HG02885 (cell line): ENCODE measurements around the gene AP1B1.
"Not testable (repeated sequence)": the region's sequence is repeated elsewhere in the genome, so short reads cannot be mapped to it uniquely, and the experiment has no call there.

Source experiments
- ATAC-seq: cut with Tn5 transposase; IDR thresholded peaks from one replicate; pipeline ENCODE4 v1.9.1; 2021; ENCODE audit warnings: mild to moderate bottlenecking; ENCODE audit not compliant: unreplicated experiment, poor library complexity

The AP1B1 gene

DNA sequence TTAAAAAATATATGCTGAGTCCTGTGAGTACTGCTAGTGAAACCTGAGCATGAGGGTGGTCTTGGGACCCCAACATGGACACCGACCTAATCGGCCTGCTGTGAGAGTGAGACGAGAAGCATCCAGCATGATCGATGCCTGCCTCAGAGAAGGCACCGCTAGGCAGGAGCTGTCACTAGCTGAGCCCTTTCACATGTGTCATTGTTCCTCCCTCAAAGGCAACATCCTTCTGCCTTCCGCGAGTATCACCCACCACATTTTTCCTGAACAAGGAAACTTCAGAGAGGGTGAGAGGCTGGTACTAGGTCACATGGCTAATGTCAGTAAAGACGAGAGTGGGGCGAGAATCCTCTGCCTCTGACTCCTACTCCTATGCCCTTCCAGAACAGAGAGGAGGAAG lies 35.6 kb downstream of the AP1B1 start:
- no peak for ATAC-seq

DNA sequence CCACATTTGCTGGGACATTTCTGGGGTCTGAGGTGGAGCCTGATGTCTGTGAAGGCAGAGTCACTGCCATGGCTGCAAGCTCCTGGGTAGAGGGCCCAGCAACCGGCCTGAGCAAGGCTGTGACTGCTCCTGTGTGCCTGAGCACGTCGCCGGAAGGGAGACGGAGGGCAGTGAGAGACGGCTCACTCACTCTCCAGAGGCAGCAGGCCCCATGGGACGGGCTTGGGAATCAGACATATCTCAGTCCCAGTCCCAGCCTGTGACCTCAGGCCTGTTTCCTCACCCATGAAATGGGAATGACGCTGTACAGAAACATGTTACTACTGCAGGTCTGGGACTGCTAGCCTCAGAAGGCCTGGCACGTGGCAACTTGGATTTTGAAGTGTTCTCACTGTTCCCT lies 36.5 kb downstream of the AP1B1 start:
- ATAC-seq: no peak

DNA sequence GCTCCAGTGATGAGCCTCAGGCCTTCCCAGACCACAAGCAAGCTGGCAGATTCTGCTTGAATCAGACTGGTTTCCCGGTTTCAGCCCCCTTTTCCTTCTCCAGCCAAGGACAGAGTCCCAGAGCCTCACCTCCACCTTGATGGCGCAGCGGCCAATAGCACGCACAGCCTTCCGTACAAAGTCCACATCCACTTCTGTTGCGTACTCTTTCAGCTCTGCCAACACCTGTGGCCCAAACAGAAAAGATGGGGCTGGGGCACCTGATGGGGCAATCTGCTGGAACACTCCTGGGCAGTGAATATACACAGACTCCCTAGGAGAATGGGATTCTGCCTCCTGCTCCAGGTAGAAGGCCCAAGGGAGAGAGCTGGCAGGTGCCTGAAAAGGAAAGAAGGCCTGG lies 37.3 kb downstream of the AP1B1 start:
- no peak for ATAC-seq

DNA sequence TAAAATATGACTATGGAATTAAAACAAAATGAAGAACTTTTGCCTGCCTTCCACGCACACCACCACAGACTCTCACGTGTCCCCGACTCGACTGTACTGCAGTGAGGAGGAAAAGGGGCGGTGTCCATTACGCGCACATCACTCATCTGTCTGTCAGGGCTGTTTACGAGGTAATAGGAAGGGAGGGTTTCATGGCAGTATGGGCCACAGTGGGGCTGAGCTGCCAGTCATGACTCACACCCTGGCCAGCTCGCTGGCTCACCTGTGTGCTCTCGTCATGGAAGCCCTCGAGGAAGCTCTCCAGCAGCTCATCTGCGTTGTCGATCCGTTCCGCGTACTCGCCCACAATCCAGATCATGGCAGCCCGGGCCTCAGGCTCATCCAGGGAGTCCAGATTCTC lies 39.4 kb downstream of the AP1B1 start:
- no peak for ATAC-seq

DNA sequence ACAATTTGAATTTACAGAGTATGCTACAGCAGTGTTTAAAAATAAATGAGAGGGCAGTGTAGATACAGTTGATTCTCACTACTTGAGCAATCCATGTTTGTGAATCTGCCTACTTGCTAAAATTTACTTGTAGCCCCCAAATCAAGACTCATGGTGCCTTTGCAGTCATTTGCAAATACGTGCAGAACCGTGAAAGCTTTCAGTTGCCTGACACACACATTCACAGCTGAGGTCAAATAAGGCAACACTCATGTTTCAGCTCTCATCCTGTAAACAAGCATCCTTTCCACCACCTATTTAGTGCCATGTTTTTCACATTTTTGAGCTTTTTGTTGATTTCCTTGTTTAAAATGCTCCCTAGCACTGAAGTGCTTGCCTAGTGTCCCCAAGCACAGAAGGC lies 40.3 kb downstream of the AP1B1 start:
- no peak for ATAC-seq

- no peak for ATAC-seq
These were observed 41.7 kb downstream of the AP1B1 start for GRCh38 chr22:29346659-29347058.

GRCh38 chr22:29345932-29346331 lies 42.4 kb downstream of the AP1B1 start:
- no peak for ATAC-seq

- not testable (repeated sequence) for ATAC-seq
These were observed 43.5 kb downstream of the AP1B1 start for GRCh38 chr22:29344889-29345288.

DNA sequence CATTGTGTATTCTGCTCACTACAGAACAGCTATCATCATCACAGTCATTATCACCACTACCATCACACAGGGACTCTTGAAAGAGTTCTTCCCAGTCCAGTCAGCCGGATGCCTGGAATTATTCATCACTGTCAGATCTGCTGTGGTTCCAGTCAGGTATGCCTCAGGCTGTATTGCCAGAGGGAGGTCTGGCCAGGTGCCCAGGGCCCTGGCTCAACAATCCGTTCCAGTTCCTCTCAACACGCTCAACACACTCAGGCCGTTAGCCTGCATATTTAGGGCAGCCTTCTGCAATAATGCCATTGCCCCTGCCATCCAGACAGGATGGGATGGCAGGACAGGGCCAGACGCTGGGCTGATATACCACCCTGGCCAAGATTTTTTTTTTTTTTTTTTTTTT lies 44.2 kb downstream of the AP1B1 start:
- no peak for ATAC-seq

DNA sequence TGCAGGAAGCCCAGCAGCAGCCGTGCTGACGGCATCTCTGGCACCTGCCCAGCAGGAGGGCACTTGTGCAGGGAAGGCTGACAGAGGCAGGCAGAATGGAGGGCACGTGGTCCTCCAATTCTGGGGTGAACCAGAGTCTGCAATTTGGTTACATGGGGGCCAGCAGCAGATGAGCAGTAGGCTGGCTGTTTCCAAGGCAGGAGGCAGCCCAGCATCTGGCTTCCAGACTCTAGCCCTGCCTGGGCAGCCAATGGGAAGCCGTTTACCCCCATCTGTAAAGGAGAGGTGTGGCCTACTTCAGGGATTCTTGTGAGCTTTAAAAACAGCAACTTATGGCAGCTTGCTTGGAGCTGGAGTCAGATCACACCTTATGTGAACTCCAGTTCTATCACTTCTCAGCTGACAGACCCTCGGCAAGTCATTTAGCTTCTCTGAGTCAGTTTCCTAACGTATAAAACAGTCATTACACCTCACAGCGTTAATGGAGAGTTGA lies 45.0 kb downstream of the AP1B1 start:
- ATAC-seq: no peak

DNA sequence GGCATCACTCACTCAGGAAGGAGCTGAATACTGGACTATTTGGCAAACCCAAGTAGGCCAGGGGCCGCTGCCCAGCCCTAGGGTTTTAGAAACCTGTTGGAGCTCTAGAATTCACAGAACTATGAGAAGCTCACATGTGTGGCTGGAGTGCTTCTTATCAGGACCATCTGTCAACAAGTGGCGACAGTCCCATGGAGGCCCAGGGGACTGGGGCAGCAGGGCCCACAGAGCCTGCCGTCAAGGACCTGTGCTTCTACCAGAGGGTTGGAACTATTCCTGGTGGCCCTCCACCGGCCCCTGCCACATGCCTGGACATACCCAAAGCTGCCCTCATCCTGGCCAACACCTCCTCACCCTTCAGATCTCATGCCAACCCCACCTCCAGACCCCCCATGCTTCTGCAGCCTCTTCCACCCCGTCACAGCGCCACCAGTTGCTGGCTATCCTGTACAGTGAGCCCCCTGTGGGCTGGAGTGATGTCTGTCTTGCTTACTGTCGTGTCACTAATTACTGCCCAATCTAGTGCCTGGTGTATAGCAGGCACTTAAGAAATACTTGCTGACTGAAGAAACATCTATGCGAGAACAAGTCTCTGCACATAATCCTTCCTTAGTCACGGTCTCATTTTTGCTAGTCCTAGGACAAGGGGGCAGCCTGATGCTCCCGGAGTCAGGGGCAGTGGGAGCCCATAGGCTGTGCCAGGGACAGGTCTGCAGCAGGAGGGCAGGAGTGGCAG lies 45.6 kb downstream of the AP1B1 start:
- no peak for ATAC-seq

GRCh38 chr22:29342177-29342576 lies 46.2 kb downstream of the AP1B1 start:
- no peak for ATAC-seq

GRCh38 chr22:29341849-29342127 lies 46.6 kb downstream of the AP1B1 start:
- ATAC-seq: no peak

GRCh38 chr22:29341056-29341848 lies 47.1 kb downstream of the AP1B1 start:
- no peak for ATAC-seq

GRCh38 chr22:29340566-29340965 lies 47.8 kb downstream of the AP1B1 start:
- ATAC-seq: no peak

- ATAC-seq: no peak
These were observed 48.8 kb downstream of the AP1B1 start for GRCh38 chr22:29339381-29340235.

GRCh38 chr22:29338398-29338797 lies 50.0 kb downstream of the AP1B1 start:
- ATAC-seq: no peak

DNA sequence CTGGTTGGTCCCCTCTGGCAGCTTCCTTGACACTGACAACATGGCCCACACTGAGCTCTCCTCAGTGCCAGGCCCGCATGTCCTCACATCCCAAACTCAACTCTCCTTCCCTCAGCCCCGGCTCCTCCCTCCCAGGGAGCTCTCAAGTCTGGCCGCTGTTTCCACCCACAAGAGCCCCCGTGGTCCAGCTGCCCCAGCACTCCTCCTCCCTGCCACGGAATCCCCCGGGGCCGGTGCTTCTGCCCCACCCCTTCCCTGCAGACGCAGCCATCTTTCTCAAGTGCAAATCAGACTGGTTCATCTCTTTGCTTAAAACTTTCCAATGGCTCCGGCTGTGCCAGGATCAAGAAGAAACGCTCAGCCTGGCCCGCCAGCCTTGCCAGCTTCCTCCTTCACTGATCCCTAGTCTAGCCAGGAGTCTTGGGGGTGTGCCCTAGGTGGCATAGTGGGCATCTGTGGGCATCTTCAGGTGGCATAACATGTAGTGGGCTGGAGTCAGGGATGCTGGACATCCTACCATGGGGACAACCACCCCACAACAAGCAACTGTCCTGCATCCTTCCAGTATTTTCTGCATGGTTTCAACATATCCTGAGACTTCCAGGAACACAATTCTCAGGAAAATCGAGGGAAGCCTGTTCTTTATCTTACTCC lies 50.6 kb downstream of the AP1B1 start:
- ATAC-seq: no peak

- no peak for ATAC-seq
These were observed 51.4 kb downstream of the AP1B1 start for GRCh38 chr22:29336751-29337490.

DNA sequence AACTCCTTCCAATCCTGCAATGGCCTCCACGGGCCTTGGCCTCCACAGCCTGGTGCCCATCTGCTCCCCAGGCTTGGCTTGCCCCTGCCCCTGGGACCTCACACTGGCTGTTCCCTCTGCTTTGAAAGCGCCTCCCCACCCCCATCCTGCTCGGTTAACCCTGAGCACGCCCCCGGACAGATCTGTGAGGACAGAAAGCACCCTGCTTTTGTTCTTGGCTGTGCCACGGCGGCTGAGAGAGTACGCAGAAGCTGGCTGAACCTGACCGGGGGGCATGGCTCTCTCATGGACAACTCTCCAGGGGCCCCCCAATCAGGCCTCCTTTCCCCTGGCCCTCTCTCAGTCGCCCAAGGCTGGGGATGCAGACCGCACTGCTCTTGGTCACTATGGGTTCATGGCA lies 52.7 kb downstream of the AP1B1 start:
- no peak for ATAC-seq
